ENCODE measurements around the gene NR6A1.

NR6A1 gene

GRCh38 chr9:124699575-124699974, 71.5 kb downstream of the NR6A1 start:
- TF ChIP-seq CTCF (IDR thresholded peaks at IDR 0.05), result no peak
- Histone ChIP-seq H3K4me3 (no peak overlapping the region), H3K27ac (no peak overlapping the region)
- no peak for DNase-seq (ENCODE audit: low spot score)

GRCh38 chr9:124698265-124698664, 72.8 kb downstream of the NR6A1 start:
- H3K27ac ChIP-seq, result no peak overlapping the region
- TF ChIP-seq CTCF (IDR thresholded peaks at IDR 0.05), result no peak

GRCh38 chr9:124697326-124698200, 73.5 kb downstream of the NR6A1 start:
- Histone ChIP-seq H3K4me3 (no peak overlapping the region), H3K27ac (no peak overlapping the region)
- no peak for TF ChIP-seq CTCF (IDR thresholded peaks at IDR 0.05)
- DNase-seq (ENCODE audit: low spot score), result no peak

More at GRCh38 chr9:124698265-124698664, 72.8 kb downstream of the NR6A1 start:
- no peak for DNase-seq (ENCODE audit: low spot score)
- H3K4me3 ChIP-seq, result no peak overlapping the region

GRCh38 chr9:124696101-124696500, 75.0 kb downstream of the NR6A1 start:
- TF ChIP-seq CTCF (IDR thresholded peaks at IDR 0.05), result no peak
- Histone ChIP-seq H3K27ac (no peak overlapping the region), H3K4me3 (no peak overlapping the region)
- no peak for DNase-seq (ENCODE audit: low spot score)

- TF ChIP-seq CTCF (IDR thresholded peaks at IDR 0.05), result no peak
- Histone ChIP-seq H3K4me3 (no peak overlapping the region), H3K27ac (no peak overlapping the region)
- DNase-seq (ENCODE audit: low spot score), result no peak
Observed at GRCh38 chr9:124695280-124695890, 75.7 kb downstream of the NR6A1 start.

GRCh38 chr9:124694414-124695279, 76.5 kb downstream of the NR6A1 start:
- DNase-seq (ENCODE audit: low spot score), result no peak
- no peak overlapping the region for H3K4me3 ChIP-seq
- no peak for TF ChIP-seq CTCF (IDR thresholded peaks at IDR 0.05)
- no peak overlapping the region for H3K27ac ChIP-seq

Data from coronary artery (tissue), 2 donors.